GM23338 (cell line): ENCODE measurements around the gene CACNA2D2. TPM values are rescaled to one million over a fixed set of nuclear protein-coding genes. Genes with fewer than 3 reads are reported as not detected.

Experiments used
- ATAC-seq: fragments of 200-7000 bp; cut with Tn5 transposase; 3 replicates; pipeline ENCODE4 v1.9.1; 2020
- DNase-seq: peaks from one replicate; pipeline ENCODE4 v3.0.0-alpha.2; 2015; ENCODE audit warnings: low spot score
- H2AFZ ChIP-seq: fragments of 200-600 bp; sonication (generic); 2 replicates; pipeline ENCODE4 v1.8.0; 2016; ENCODE audit warnings: antibody characterized with exemption, mild to moderate bottlenecking, moderate library complexity
- H3F3A ChIP-seq: fragments of 200-600 bp; sonication (generic); replicated peaks from 2 replicates; pipeline ENCODE4 v1.8.0; 2017; ENCODE audit warnings: antibody characterized with exemption, mixed run types, low read depth
- H3K27ac ChIP-seq: fragments of 200-600 bp; sonication (generic); 2 replicates; pipeline ENCODE4 v1.6.1; 2016; ENCODE audit warnings: low read depth
- H3K27me3 ChIP-seq: fragments of 200-600 bp; sonication (generic); 2 replicates; pipeline ENCODE4 v1.8.0; 2016; ENCODE audit warnings: mild to moderate bottlenecking, mixed run types, moderate library complexity; ENCODE audit not compliant: insufficient read depth
- H3K36me3 ChIP-seq: fragments of 200-600 bp; sonication (generic); 2 replicates; pipeline ENCODE4 v1.8.0; 2016; ENCODE audit warnings: mild to moderate bottlenecking; ENCODE audit not compliant: insufficient read depth
- H3K4me1 ChIP-seq: fragments of 200-600 bp; sonication (generic); 2 replicates; pipeline ENCODE4 v1.8.0; 2016; ENCODE audit warnings: mild to moderate bottlenecking, moderate library complexity; ENCODE audit not compliant: insufficient read depth
- H3K4me2 ChIP-seq: fragments of 200-600 bp; sonication (generic); 2 replicates; pipeline ENCODE4 v1.7.1; 2017; ENCODE audit warnings: mixed run types
- H3K4me3 ChIP-seq: fragments of 200-600 bp; sonication (generic); 2 replicates; pipeline ENCODE4 v1.6.1; 2016; ENCODE audit warnings: mixed run types
- H3K79me2 ChIP-seq: fragments of 200-600 bp; sonication (generic); replicated peaks from 2 replicates; pipeline ENCODE4 v1.8.0; 2017; ENCODE audit warnings: mild to moderate bottlenecking; ENCODE audit not compliant: insufficient read depth
- H3K9me2 ChIP-seq: fragments of 200-600 bp; sonication (generic); 2 replicates; pipeline ENCODE4 v1.8.0; 2017; ENCODE audit not compliant: insufficient read depth
- H4K20me1 ChIP-seq: fragments of 200-600 bp; sonication (generic); replicated peaks from 2 replicates; pipeline ENCODE4 v1.8.0; 2017; ENCODE audit warnings: mild to moderate bottlenecking; ENCODE audit not compliant: insufficient read depth
- H3K27ac Mint-ChIP-seq: 2 replicates; pipeline ENCODE4 v1.8.0; 2020; ENCODE audit warnings: inconsistent platforms, mild to moderate bottlenecking, moderate library complexity, mixed read lengths
- H3K27me3 Mint-ChIP-seq: 3 replicates; pipeline ENCODE4 v1.8.0; 2022; ENCODE audit warnings: low read depth, mild to moderate bottlenecking, moderate library complexity, mixed read lengths, inconsistent platforms; ENCODE audit not compliant: insufficient read depth, poor library complexity
- H3K36me3 Mint-ChIP-seq: 3 replicates; pipeline ENCODE4 v1.8.0; 2021; ENCODE audit warnings: low read depth, mild to moderate bottlenecking, inconsistent platforms, moderate library complexity, mixed read lengths
- H3K4me1 Mint-ChIP-seq: 3 replicates; pipeline ENCODE4 v1.8.0; 2020; ENCODE audit warnings: mild to moderate bottlenecking, inconsistent platforms, mixed read lengths
- H3K4me3 Mint-ChIP-seq: 3 replicates; pipeline ENCODE4 v1.8.0; 2021; ENCODE audit warnings: moderate library complexity, mild to moderate bottlenecking, inconsistent platforms, mixed read lengths
- H3K9me3 Mint-ChIP-seq: 3 replicates; pipeline ENCODE4 v1.8.0; 2020; ENCODE audit warnings: moderate library complexity, mild to moderate bottlenecking, inconsistent platforms, mixed read lengths
- JUNB ChIP-seq: IDR thresholded peaks from one replicate; pipeline ENCODE4 v1.6.1; 2016; ENCODE audit warnings: antibody characterized with exemption; ENCODE audit not compliant: unreplicated experiment
- REST ChIP-seq: IDR thresholded peaks from one replicate; pipeline ENCODE4 v1.6.1; 2018; ENCODE audit warnings: antibody characterized with exemption; ENCODE audit not compliant: unreplicated experiment
- STAT1 ChIP-seq: IDR thresholded peaks from one replicate; pipeline ENCODE4 v1.6.1; 2016; ENCODE audit warnings: antibody characterized with exemption; ENCODE audit not compliant: unreplicated experiment
- ZNF462 ChIP-seq: fragments of 250-450 bp; sonication (Bioruptor Pico); IDR thresholded peaks from 2 replicates; pipeline ENCODE4 v1.5.0; 2020; ENCODE audit warnings: mild to moderate bottlenecking, moderate library complexity
- polyA plus RNA-seq: library from polyadenylated mRNA; unstranded; fragments of >200 nt; fragmentation: Nextera tagmentation; extraction: Ambion mirVana; gene quantifications from 2 replicates; pipeline ENCODE4 v1.2.1, GENCODE V29; 2016
- total RNA-seq: library from RNA; depleted of rRNA; stranded (reverse); fragments of >200 nt; shearing (Covaris generic); gene quantifications from 2 replicates; pipeline ENCODE4 v1.2.3, GENCODE V29; 2014

The CACNA2D2 gene
- total and polyA plus RNA-seq, 2 experiments from 2014 or later: 4.7 to 11.4 TPM

GRCh38 chr3:50406487-50406886, 96.9 kb downstream of the CACNA2D2 start (continued):
- TF ChIP-seq ZNF462 (CRISPR knock-in tag) (no peak), JUNB (no peak), STAT1 (no peak)

- peak; percentile 83 for ATAC-seq
- Mint-ChIP-seq H3K9me3 (no peaks in the 10 kb centered on the region; the same call in 2 of the 3 replicates), H3K27ac (no peak overlapping the region), H3K4me3 (no peak overlapping the region), H3K4me1 (no peaks in the 10 kb centered on the region), H3K36me3 (no peaks in the 10 kb centered on the region; the same call in 2 of the 3 replicates), H3K27me3 (peaks cover 7% of the 10 kb centered on the region)
- Histone ChIP-seq H3K27ac (no peak overlapping the region), H3K4me1 (no peaks in the 10 kb centered on the region), H3F3A (no peaks in the 10 kb centered on the region), H3K9me2 (no peaks in the 10 kb centered on the region), H4K20me1 (peaks cover 5% of the 10 kb centered on the region; the same call in 1 of the 2 replicates), H3K4me3 (no peak overlapping the region), H3K79me2 (no peaks in the 10 kb centered on the region), H3K36me3 (no peaks in the 10 kb centered on the region; the same call in 1 of the 2 replicates), H3K4me2 (no peak overlapping the region), H2AFZ (no peak overlapping the region), H3K27me3 (no peaks in the 10 kb centered on the region)
- no peak for TF ChIP-seq ZNF462 (CRISPR knock-in tag)
- peak; percentile 93 for TF ChIP-seq REST
- DNase-seq: peak; percentile 80
Observed at GRCh38 chr3:50405249-50405648, 98.2 kb downstream of the CACNA2D2 start.
